Globus pallidus (tissue), 1 donor: ENCODE data around the gene TMEM178A.

Experiments
- DNase-seq: peaks from one replicate; pipeline ENCODE4 v3.0.0-alpha.2; 2015; ENCODE audit warnings: low spot score

The TMEM178A gene

GRCh38 chr2:39743269-39743776, 77.6 kb downstream of the TMEM178A start:
- DNase-seq = no peak

GRCh38 chr2:39755466-39755865, 89.7 kb downstream of the TMEM178A start:
- no peak for DNase-seq

GRCh38 chr2:39757156-39757555, 91.4 kb downstream of the TMEM178A start:
- no peak for DNase-seq

GRCh38 chr2:39762448-39762847, 96.7 kb downstream of the TMEM178A start:
- DNase-seq = no peak
